DMS 273 treated with DMSO at 0.1 percent for 48 hours (cell line): ENCODE measurements around the gene NAP1L1.
A peak's percentile ranks its signal among the peaks of the same experiment; 100 is the strongest.

ENCODE experiments used
- DNase-seq: peaks from one replicate; lab custom pipeline; 2025; lab: John Stamatoyannopoulos, UW

Gene NAP1L1

GRCh38 chr12:76083904-76084862 is at the start of gene NAP1L1:
Gene NAP1L1, minus strand, starts transcription at chr12:76084685. Its CDS starts 10,466 bp downstream, at chr12:76074219.
- DNase-seq: peak; percentile 86

- no peak for DNase-seq
Observed at GRCh38 chr12:76127588-76127987, 43.1 kb upstream of the NAP1L1 start.

- DNase-seq: no peak
Observed at GRCh38 chr12:76124456-76124855, 40.0 kb upstream of the NAP1L1 start.

- no peak for DNase-seq
Observed at GRCh38 chr12:76123259-76124212, 39.1 kb upstream of the NAP1L1 start.

- DNase-seq: no peak
Observed at GRCh38 chr12:76119887-76120286, 35.4 kb upstream of the NAP1L1 start.

- no peak for DNase-seq
Observed at GRCh38 chr12:76117751-76118150, 33.3 kb upstream of the NAP1L1 start.

- no peak for DNase-seq
Observed at GRCh38 chr12:76117067-76117691, 32.7 kb upstream of the NAP1L1 start.

- DNase-seq: no peak
Observed at GRCh38 chr12:76113800-76114757, 29.6 kb upstream of the NAP1L1 start.

GRCh38 chr12:76111209-76111749 is 26.8 kb upstream of the NAP1L1 start:
- no peak for DNase-seq

- DNase-seq: no peak
Observed at GRCh38 chr12:76109879-76110278, 25.4 kb upstream of the NAP1L1 start.

- DNase-seq: no peak
Observed at GRCh38 chr12:76108356-76108755, 23.9 kb upstream of the NAP1L1 start.

GRCh38 chr12:76106631-76107030 is 22.1 kb upstream of the NAP1L1 start:
- DNase-seq: no peak

GRCh38 chr12:76103958-76104357 is 19.5 kb upstream of the NAP1L1 start:
- no peak for DNase-seq

GRCh38 chr12:76101739-76102385 is 17.4 kb upstream of the NAP1L1 start:
- no peak for DNase-seq

GRCh38 chr12:76096079-76096646 is 11.7 kb upstream of the NAP1L1 start:
- DNase-seq: no peak

- DNase-seq: no peak
Observed at GRCh38 chr12:76094754-76095153, 10.3 kb upstream of the NAP1L1 start.

GRCh38 chr12:76091246-76091754 is 6.8 kb upstream of the NAP1L1 start:
- DNase-seq: no peak

- DNase-seq: no peak
Observed at GRCh38 chr12:76085520-76085868, 1.0 kb upstream of the NAP1L1 start.

- DNase-seq: no peak
Observed at GRCh38 chr12:76084863-76085519, 506 bp upstream of the NAP1L1 start.
